Keratinocyte (primary cell): Measurements from ENCODE around the gene NDUFA12. TPM values are rescaled to one million over a fixed set of nuclear protein-coding genes. Genes with fewer than 3 reads are reported as not detected.

Experiments used
- DNase-seq: peaks from one replicate; pipeline ENCODE4 v3.0.0-alpha.2; 2011; ENCODE audit warnings: low read depth, missing footprints, low spot score
- FAIRE-seq: peaks from 2 replicates; lab custom pipeline; 2011; peaks lifted over from hg19 to GRCh38; lab: Jason Lieb, UNC
- H2AFZ ChIP-seq: 2 replicates; pipeline ENCODE4 v1.6.0; 2012; ENCODE audit warnings: low read length, control low read depth, inconsistent platforms; ENCODE audit not compliant: control insufficient read depth
- H3K27ac ChIP-seq: 2 replicates; pipeline ENCODE4 v1.5.1; 2011; ENCODE audit warnings: low read length; ENCODE audit not compliant: control insufficient read depth, insufficient read depth
- H3K27me3 ChIP-seq: 3 replicates; pipeline ENCODE4 v1.6.0; 2011; ENCODE audit warnings: low read length; ENCODE audit not compliant: control insufficient read depth, insufficient read depth; ENCODE audit errors: extremely low read depth
- H3K36me3 ChIP-seq, 2 experiments: 2 replicates in 1 of 2; 3 replicates in 1 of 2; pipeline ENCODE4 v1.5.1; 2011; ENCODE audit warnings: low read length in 2 of 2, mild to moderate bottlenecking in 1 of 2; ENCODE audit not compliant: control insufficient read depth in 2 of 2, insufficient read depth in 2 of 2; ENCODE audit errors: extremely low read depth in 1 of 2
- H3K4me1 ChIP-seq: 3 replicates; pipeline ENCODE4 v1.5.1; 2011; ENCODE audit warnings: low read length; ENCODE audit not compliant: control insufficient read depth, insufficient read depth; ENCODE audit errors: extremely low read depth
- H3K4me2 ChIP-seq: 3 replicates; pipeline ENCODE4 v1.6.0; 2011; ENCODE audit warnings: low read depth, low read length; ENCODE audit not compliant: control insufficient read depth, insufficient read depth; ENCODE audit errors: extremely low read depth
- H3K4me3 ChIP-seq, 3 experiments: fragments of 200-600 bp in 1 of 3; sonication (generic) in 1 of 3; 2 replicates in 2 of 3; 3 replicates in 1 of 3; pipeline ENCODE4 v1.5.1; 2011 to 2016; ENCODE audit warnings: low read length in 3 of 3, mild to moderate bottlenecking in 3 of 3, control low read depth in 2 of 3, inconsistent platforms in 1 of 3, low read depth in 1 of 3, mixed read lengths in 1 of 3, mixed run types in 1 of 3, moderate library complexity in 1 of 3; ENCODE audit not compliant: control insufficient read depth in 2 of 3, insufficient read depth in 2 of 3; ENCODE audit errors: extremely low read depth in 1 of 3
- H3K79me2 ChIP-seq: 2 replicates; pipeline ENCODE4 v1.6.0; 2012; ENCODE audit warnings: low read length; ENCODE audit not compliant: control insufficient read depth, insufficient read depth
- H3K9ac ChIP-seq: 3 replicates; pipeline ENCODE4 v1.6.0; 2011; ENCODE audit warnings: low read length; ENCODE audit not compliant: control insufficient read depth, insufficient read depth; ENCODE audit errors: extremely low read depth
- H3K9me1 ChIP-seq: 3 replicates; pipeline ENCODE4 v1.6.0; 2011; ENCODE audit warnings: low read length; ENCODE audit not compliant: control insufficient read depth, insufficient read depth; ENCODE audit errors: extremely low read depth
- H3K9me3 ChIP-seq: 2 replicates; pipeline ENCODE4 v1.5.1; 2012; ENCODE audit warnings: low read depth, low read length; ENCODE audit not compliant: control insufficient read depth
- H4K20me1 ChIP-seq: 3 replicates; pipeline ENCODE4 v1.6.0; 2011; ENCODE audit warnings: low read length; ENCODE audit not compliant: control insufficient read depth, insufficient read depth; ENCODE audit errors: extremely low read depth
- EZH2 ChIP-seq: IDR thresholded peaks from one replicate; pipeline ENCODE4 v1.6.1; 2012; ENCODE audit warnings: inconsistent platforms, mild to moderate bottlenecking, low read length, moderate library complexity
- dilution Hi-C: fragments of 300-500 bp; cut with MboI; formaldehyde crosslinking; loops from one replicate; pipeline ENCODE4 v1.7.0; 2020; ENCODE audit warnings: low sequenced_read_pairs; ENCODE audit not compliant: extremely low pct_ligation_motif_present
- polyA plus RNA-seq, 5 experiments: library from polyadenylated mRNA; depleted of rRNA in 3 of 5; stranded (reverse) in 3 of 5; stranded (forward) in 1 of 5; unstranded in 1 of 5; fragments of >200 nt; gene quantifications; 1 replicate in 1 of 5; 2 replicates in 3 of 5; 3 replicates in 1 of 5; pipeline versions ENCODE4 v1.2.1 to v1.2.3, GENCODE V29; 2011 to 2012; ENCODE audit warnings: missing spikeins in 2 of 5, low read depth in 1 of 5, low replicate concordance in 1 of 5
- TF ChIP-seq, protein P1 (sequence below), 3 experiments: IDR thresholded peaks in 1 of 3; conservative IDR thresholded peaks in 1 of 3; optimal IDR thresholded peaks in 1 of 3; 2 replicates in 2 of 3; 3 replicates in 1 of 3; pipeline versions ENCODE3 to v1.5.1; 2011; ENCODE audit warnings: low read length in 3 of 3, mild to moderate bottlenecking in 3 of 3, moderate library complexity in 2 of 3, control low read depth in 1 of 3, inconsistent platforms in 1 of 3; ENCODE audit not compliant: insufficient read depth in 2 of 3; ENCODE audit errors: extremely low read depth in 1 of 3

The NDUFA12 gene
- polyA plus RNA-seq, 1 donor (not counting 4 experiments of a cell fraction or from before 2014, with no cell fraction given), result 215 TPM

DNA sequence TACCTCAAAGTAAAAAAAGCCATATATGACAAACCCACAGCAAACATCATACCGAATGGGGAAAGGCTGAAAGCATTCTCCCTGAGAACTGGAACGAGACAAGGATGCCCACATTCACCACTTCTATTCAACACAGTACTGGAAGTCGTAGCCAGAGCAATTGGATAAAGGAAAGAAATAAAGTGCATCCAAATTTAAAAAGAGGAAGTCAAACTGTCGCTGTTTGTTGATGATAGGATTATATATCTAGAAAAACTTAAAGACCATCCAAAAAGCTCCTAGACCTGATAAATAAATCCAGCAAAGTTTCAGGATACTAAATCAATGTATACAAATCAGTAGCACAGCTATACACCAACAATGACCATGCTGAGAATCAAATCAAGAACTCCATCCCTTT lies 5.2 kb downstream of the NDUFA12 start:
- no peak overlapping the region for H3K9ac ChIP-seq
- peaks cover 42% of the 10 kb centered on the region for H3K79me2 ChIP-seq
- H2AFZ ChIP-seq, result no peak overlapping the region
- FAIRE-seq, result no peak
- dilution Hi-C loops, result no loop called here
- H3K4me2 ChIP-seq, result no peak overlapping the region
- H3K27me3 ChIP-seq, result no peaks in the 10 kb centered on the region
- no peak for TF ChIP-seq EZH2
- TF ChIP-seq, protein P1, sequence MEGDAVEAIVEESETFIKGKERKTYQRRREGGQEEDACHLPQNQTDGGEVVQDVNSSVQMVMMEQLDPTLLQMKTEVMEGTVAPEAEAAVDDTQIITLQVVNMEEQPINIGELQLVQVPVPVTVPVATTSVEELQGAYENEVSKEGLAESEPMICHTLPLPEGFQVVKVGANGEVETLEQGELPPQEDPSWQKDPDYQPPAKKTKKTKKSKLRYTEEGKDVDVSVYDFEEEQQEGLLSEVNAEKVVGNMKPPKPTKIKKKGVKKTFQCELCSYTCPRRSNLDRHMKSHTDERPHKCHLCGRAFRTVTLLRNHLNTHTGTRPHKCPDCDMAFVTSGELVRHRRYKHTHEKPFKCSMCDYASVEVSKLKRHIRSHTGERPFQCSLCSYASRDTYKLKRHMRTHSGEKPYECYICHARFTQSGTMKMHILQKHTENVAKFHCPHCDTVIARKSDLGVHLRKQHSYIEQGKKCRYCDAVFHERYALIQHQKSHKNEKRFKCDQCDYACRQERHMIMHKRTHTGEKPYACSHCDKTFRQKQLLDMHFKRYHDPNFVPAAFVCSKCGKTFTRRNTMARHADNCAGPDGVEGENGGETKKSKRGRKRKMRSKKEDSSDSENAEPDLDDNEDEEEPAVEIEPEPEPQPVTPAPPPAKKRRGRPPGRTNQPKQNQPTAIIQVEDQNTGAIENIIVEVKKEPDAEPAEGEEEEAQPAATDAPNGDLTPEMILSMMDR (optimal IDR thresholded peaks at IDR 0.05 in 1 of 3, IDR thresholded peaks at IDR 0.05 in 1 of 3, conservative IDR thresholded peaks at IDR 0.05 in 1 of 3; ENCODE audit: extremely low read depth in 1 of 3, insufficient read depth in 2 of 3, low read length in 3 of 3), result no peak
- H4K20me1 ChIP-seq, result no peaks in the 10 kb centered on the region
- no peak overlapping the region for H3K4me3 ChIP-seq
- no peak overlapping the region for H3K27ac ChIP-seq
- H3K36me3 ChIP-seq, result peaks cover 0 to 2% of the 10 kb centered on the region in 2 experiments
- no peaks in the 10 kb centered on the region for H3K9me3 ChIP-seq
- DNase-seq, result no peak
- no peaks in the 10 kb centered on the region for H3K9me1 ChIP-seq
- peaks cover 10% of the 10 kb centered on the region for H3K4me1 ChIP-seq

DNA sequence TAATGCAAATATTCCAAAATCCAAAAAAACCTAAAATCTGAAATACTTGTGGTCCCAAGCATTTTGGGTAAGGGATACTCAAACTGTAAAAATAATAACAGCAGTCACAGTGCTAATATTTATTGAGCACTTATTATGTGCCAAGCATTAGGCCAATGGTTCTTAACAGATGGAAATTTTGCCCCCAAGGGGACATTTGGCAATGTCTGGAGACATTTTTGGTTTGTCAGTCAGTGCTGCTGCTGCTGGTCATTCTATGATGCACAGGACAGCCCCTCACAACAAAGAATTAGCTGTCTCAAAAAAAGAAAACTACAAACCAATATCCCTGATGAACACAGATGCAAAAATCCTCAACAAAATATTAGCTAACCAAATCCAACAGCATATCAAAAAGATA lies 5.8 kb downstream of the NDUFA12 start:
- Histone ChIP-seq H4K20me1 (no peaks in the 10 kb centered on the region), H3K4me2 (no peak overlapping the region), H3K9me3 (no peaks in the 10 kb centered on the region), H3K9me1 (no peaks in the 10 kb centered on the region), H3K4me1 (peaks cover 10% of the 10 kb centered on the region), H3K36me3 (peaks cover 0 to 2% of the 10 kb centered on the region in 2 experiments), H3K79me2 (peaks cover 36% of the 10 kb centered on the region), H2AFZ (no peak overlapping the region), H3K4me3 (no peak overlapping the region), H3K27me3 (no peaks in the 10 kb centered on the region), H3K27ac (no peak overlapping the region), H3K9ac (no peak overlapping the region)
- dilution Hi-C loops, result no loop called here
- FAIRE-seq (no peak), DNase-seq (no peak)
- TF ChIP-seq EZH2, result no peak
- TF ChIP-seq, protein P1 (optimal IDR thresholded peaks at IDR 0.05 in 1 of 3, IDR thresholded peaks at IDR 0.05 in 1 of 3, conservative IDR thresholded peaks at IDR 0.05 in 1 of 3; ENCODE audit: extremely low read depth in 1 of 3, insufficient read depth in 2 of 3, low read length in 3 of 3), result no peak
